BLaER1 (cell line): ENCODE data around the gene NRSN1.

Experiments used
- H3K27ac ChIP-seq: shearing (Covaris generic); formaldehyde crosslinking; 2 replicates; pipeline ENCODE4 v1.8.1; 2022
- H3K27me3 ChIP-seq: shearing (Covaris generic); formaldehyde crosslinking; 2 replicates; pipeline ENCODE4 v1.8.1; 2022
- H3K36me3 ChIP-seq: shearing (Covaris generic); formaldehyde crosslinking; 2 replicates; pipeline ENCODE4 v1.8.1; 2022
- H3K4me1 ChIP-seq: shearing (Covaris generic); formaldehyde crosslinking; 2 replicates; pipeline ENCODE4 v1.8.1; 2022
- H3K4me2 ChIP-seq: shearing (Covaris generic); formaldehyde crosslinking; 2 replicates; pipeline ENCODE4 v1.8.1; 2022
- H3K4me3 ChIP-seq: shearing (Covaris generic); formaldehyde crosslinking; 2 replicates; pipeline ENCODE4 v1.8.1; 2022
- H3K9ac ChIP-seq: shearing (Covaris generic); formaldehyde crosslinking; 2 replicates; pipeline ENCODE4 v1.8.1; 2022
- H3K9me3 ChIP-seq: shearing (Covaris generic); formaldehyde crosslinking; 2 replicates; pipeline ENCODE4 v1.8.1; 2022
- H4K20me1 ChIP-seq: shearing (Covaris generic); formaldehyde crosslinking; 2 replicates; pipeline ENCODE4 v1.8.1; 2022
- Cebpa-rat ChIP-seq: shearing (Covaris generic); IDR thresholded peaks from 2 replicates; pipeline ENCODE4 v1.8.1; 2022

The NRSN1 gene

GRCh38 chr6:24125980-24126379, at the start of gene NRSN1:
Gene NRSN1 (plus strand): TSS chr6:24126215. CDS start chr6:24134328, 8,113 bp downstream.
- Histone ChIP-seq H3K4me3 (no peak within 1 kb of the TSS), H3K9ac (no peak within 1 kb of the TSS), H4K20me1 (no peaks in the 10 kb centered on the region), H3K4me1 (no peaks in the 10 kb centered on the region), H3K27me3 (no peaks in the 10 kb centered on the region), H3K9me3 (no peaks in the 10 kb centered on the region), H3K4me2 (no peak within 1 kb of the TSS), H3K36me3 (no peaks in the 10 kb centered on the region), H3K27ac (no peak within 1 kb of the TSS)
- no peak for TF ChIP-seq Cebpa-rat

GRCh38 chr6:24078200-24078599, 47.8 kb upstream of the NRSN1 start:
- Histone ChIP-seq H3K4me2 (no peak overlapping the region), H3K36me3 (no peaks in the 10 kb centered on the region), H3K4me1 (no peaks in the 10 kb centered on the region), H3K27ac (no peak overlapping the region), H3K27me3 (no peaks in the 10 kb centered on the region), H4K20me1 (no peaks in the 10 kb centered on the region), H3K4me3 (no peak overlapping the region), H3K9me3 (no peaks in the 10 kb centered on the region), H3K9ac (no peak overlapping the region)
- no peak for TF ChIP-seq Cebpa-rat

- Histone ChIP-seq H3K9me3 (no peaks in the 10 kb centered on the region), H3K4me2 (no peak overlapping the region), H3K27me3 (no peaks in the 10 kb centered on the region), H3K27ac (no peak overlapping the region), H3K4me1 (no peaks in the 10 kb centered on the region), H3K9ac (no peak overlapping the region), H3K36me3 (no peaks in the 10 kb centered on the region), H3K4me3 (no peak overlapping the region), H4K20me1 (no peaks in the 10 kb centered on the region)
- TF ChIP-seq Cebpa-rat = no peak
Observed at GRCh38 chr6:24079076-24079475, 46.9 kb upstream of the NRSN1 start.

GRCh38 chr6:24080711-24081110, 45.3 kb upstream of the NRSN1 start:
- H3K27ac ChIP-seq = no peak overlapping the region
- TF ChIP-seq Cebpa-rat = no peak
- no peaks in the 10 kb centered on the region for H3K4me1 ChIP-seq
- no peak overlapping the region for H3K4me3 ChIP-seq
- no peak overlapping the region for H3K9ac ChIP-seq
- H3K9me3 ChIP-seq = no peaks in the 10 kb centered on the region
- no peak overlapping the region for H3K4me2 ChIP-seq
- H3K27me3 ChIP-seq = no peaks in the 10 kb centered on the region
- no peaks in the 10 kb centered on the region for H4K20me1 ChIP-seq
- H3K36me3 ChIP-seq = no peaks in the 10 kb centered on the region

GRCh38 chr6:24089736-24090135, 36.3 kb upstream of the NRSN1 start:
- TF ChIP-seq Cebpa-rat = no peak
- no peaks in the 10 kb centered on the region for H3K9me3 ChIP-seq
- H3K4me3 ChIP-seq = no peak overlapping the region
- no peak overlapping the region for H3K27ac ChIP-seq
- H3K9ac ChIP-seq = no peak overlapping the region
- H3K36me3 ChIP-seq = no peaks in the 10 kb centered on the region
- no peaks in the 10 kb centered on the region for H4K20me1 ChIP-seq
- H3K4me2 ChIP-seq = no peak overlapping the region
- H3K4me1 ChIP-seq = no peaks in the 10 kb centered on the region
- H3K27me3 ChIP-seq = no peaks in the 10 kb centered on the region

GRCh38 chr6:24092407-24092806, 33.6 kb upstream of the NRSN1 start:
- no peaks in the 10 kb centered on the region for H3K4me1 ChIP-seq
- no peak overlapping the region for H3K4me3 ChIP-seq
- no peak for TF ChIP-seq Cebpa-rat
- H4K20me1 ChIP-seq = no peaks in the 10 kb centered on the region
- no peak overlapping the region for H3K4me2 ChIP-seq
- H3K9me3 ChIP-seq = no peaks in the 10 kb centered on the region
- H3K36me3 ChIP-seq = no peaks in the 10 kb centered on the region
- no peaks in the 10 kb centered on the region for H3K27me3 ChIP-seq
- H3K9ac ChIP-seq = no peak overlapping the region
- H3K27ac ChIP-seq = no peak overlapping the region

- no peaks in the 10 kb centered on the region for H3K4me1 ChIP-seq
- no peak overlapping the region for H3K27ac ChIP-seq
- H3K36me3 ChIP-seq = no peaks in the 10 kb centered on the region
- no peak overlapping the region for H3K9ac ChIP-seq
- no peak overlapping the region for H3K4me2 ChIP-seq
- TF ChIP-seq Cebpa-rat = no peak
- H3K9me3 ChIP-seq = no peaks in the 10 kb centered on the region
- H3K4me3 ChIP-seq = no peak overlapping the region
- no peaks in the 10 kb centered on the region for H4K20me1 ChIP-seq
- H3K27me3 ChIP-seq = no peaks in the 10 kb centered on the region
Observed at GRCh38 chr6:24093381-24093780, 32.6 kb upstream of the NRSN1 start.

GRCh38 chr6:24099181-24099580, 26.8 kb upstream of the NRSN1 start:
- Histone ChIP-seq H3K4me3 (no peak overlapping the region), H3K4me2 (no peak overlapping the region), H3K4me1 (0 out of 2 replicates have a peak, but pooled peaks cover 5% of the 10 kb centered on the region), H3K9ac (no peak overlapping the region), H3K27ac (no peak overlapping the region), H3K27me3 (no peaks in the 10 kb centered on the region), H3K9me3 (no peaks in the 10 kb centered on the region), H4K20me1 (no peaks in the 10 kb centered on the region), H3K36me3 (no peaks in the 10 kb centered on the region)
- no peak for TF ChIP-seq Cebpa-rat

- Histone ChIP-seq H3K4me2 (no peak overlapping the region), H3K9ac (no peak overlapping the region), H3K27me3 (no peaks in the 10 kb centered on the region), H3K36me3 (no peaks in the 10 kb centered on the region), H4K20me1 (no peaks in the 10 kb centered on the region), H3K27ac (no peak overlapping the region), H3K9me3 (no peaks in the 10 kb centered on the region), H3K4me3 (no peak overlapping the region), H3K4me1 (0 out of 2 replicates have a peak, but pooled peaks cover 5% of the 10 kb centered on the region)
- TF ChIP-seq Cebpa-rat = no peak
Observed at GRCh38 chr6:24100024-24100769, 25.8 kb upstream of the NRSN1 start.

- H3K4me2 ChIP-seq = no peak overlapping the region
- 0 out of 2 replicates have a peak, but pooled peaks cover 5% of the 10 kb centered on the region for H3K4me1 ChIP-seq
- no peaks in the 10 kb centered on the region for H3K27me3 ChIP-seq
- no peak for TF ChIP-seq Cebpa-rat
- no peaks in the 10 kb centered on the region for H3K9me3 ChIP-seq
- no peak overlapping the region for H3K27ac ChIP-seq
- no peaks in the 10 kb centered on the region for H4K20me1 ChIP-seq
- no peak overlapping the region for H3K4me3 ChIP-seq
- H3K36me3 ChIP-seq = no peaks in the 10 kb centered on the region
- no peak overlapping the region for H3K9ac ChIP-seq
Observed at GRCh38 chr6:24100770-24101155, 25.3 kb upstream of the NRSN1 start.

GRCh38 chr6:24105191-24105590, 20.8 kb upstream of the NRSN1 start:
- no peak for TF ChIP-seq Cebpa-rat
- Histone ChIP-seq H3K4me3 (no peak overlapping the region), H3K27ac (no peak overlapping the region), H3K4me2 (no peak overlapping the region), H3K27me3 (no peaks in the 10 kb centered on the region), H3K9me3 (no peaks in the 10 kb centered on the region), H3K4me1 (0 out of 2 replicates have a peak, but pooled peaks cover 5% of the 10 kb centered on the region), H4K20me1 (no peaks in the 10 kb centered on the region), H3K9ac (no peak overlapping the region), H3K36me3 (no peaks in the 10 kb centered on the region)
